Stimulated activated effector memory CD8-positive, alpha-beta T cell treated with anti-CD3 and anti-CD28 coated beads, Interleukin-12 subunit alpha, Interleukin-12 subunit beta, amount 100 ng/mL, for 72 hours (primary cell): ENCODE measurements around the gene IFI6.

Source experiments
- ATAC-seq: fragments of 150-1000 bp; cut with Tn5 transposase; 2 replicates; pipeline ENCODE4 v1.10.0; 2021
- DNase-seq, 2 donors: peaks; one replicate each; pipeline ENCODE4 v3.0.0; 2021 to 2022; ENCODE audit warnings: low spot score in 2 of 2
- H3K27ac Mint-ChIP-seq: one replicate; pipeline ENCODE4 v1.8.0; 2022; ENCODE audit warnings: mild to moderate bottlenecking, mixed read lengths
- H3K36me3 Mint-ChIP-seq: one replicate; pipeline ENCODE4 v1.8.0; 2022; ENCODE audit warnings: mild to moderate bottlenecking, mixed read lengths
- H3K4me1 Mint-ChIP-seq: one replicate; pipeline ENCODE4 v1.8.0; 2022; ENCODE audit warnings: mixed read lengths
- H3K4me3 Mint-ChIP-seq: one replicate; pipeline ENCODE4 v1.8.0; 2022; ENCODE audit warnings: mild to moderate bottlenecking, mixed read lengths
- H3K9me3 Mint-ChIP-seq: one replicate; pipeline ENCODE4 v1.8.0; 2022; ENCODE audit warnings: mixed read lengths

The IFI6 gene

DNA sequence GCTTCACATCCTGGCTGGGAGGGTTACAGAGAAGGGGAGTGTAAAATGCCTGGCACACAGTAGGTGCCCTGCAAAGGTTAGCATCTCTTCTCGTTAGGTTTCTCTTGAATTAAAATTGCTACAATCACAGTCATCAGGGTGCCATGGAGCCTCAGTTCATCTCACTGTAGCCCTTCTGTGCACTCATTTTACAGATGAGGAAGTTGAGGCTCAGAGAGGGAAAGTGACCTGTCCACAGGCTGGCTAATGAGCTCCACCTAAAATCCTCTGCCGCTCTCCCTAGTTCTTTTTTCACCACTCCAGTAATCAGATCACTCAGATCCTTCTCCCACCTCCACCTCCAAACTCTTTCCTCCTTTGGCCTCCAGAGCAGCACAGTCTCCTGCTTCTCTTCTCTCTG, 54.6 kb downstream of the IFI6 start:
- Mint-ChIP-seq H3K4me1 (peaks cover 52% of the 10 kb centered on the region), H3K9me3 (no peaks in the 10 kb centered on the region), H3K36me3 (peaks cover 40% of the 10 kb centered on the region), H3K27ac (peak overlapping the region; percentile 93), H3K4me3 (peak overlapping the region; percentile 64)
- DNase-seq, result no peak
- no peak for ATAC-seq

DNA sequence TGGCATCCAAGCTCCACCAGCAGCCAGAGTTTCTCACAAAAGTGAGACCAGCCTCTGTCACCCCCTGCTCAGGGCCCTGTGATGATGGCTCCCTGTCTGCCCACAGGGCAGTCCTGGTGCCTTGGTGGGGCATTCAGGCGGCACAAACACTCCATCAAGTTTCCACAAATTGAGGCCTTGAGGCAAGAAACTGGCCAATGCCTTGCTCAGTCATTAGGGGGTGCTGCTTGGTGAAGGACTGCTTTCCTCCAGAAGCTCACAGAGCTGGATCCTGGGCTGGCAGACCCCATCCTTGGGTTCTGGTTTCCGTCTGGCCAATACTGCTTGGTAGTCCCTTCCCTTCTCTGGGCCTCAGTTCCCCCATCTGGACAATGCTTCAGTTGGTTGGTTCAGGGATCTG, 55.6 kb downstream of the IFI6 start:
- Mint-ChIP-seq H3K9me3 (no peaks in the 10 kb centered on the region), H3K27ac (peak overlapping the region; percentile 93), H3K36me3 (peaks cover 40% of the 10 kb centered on the region), H3K4me1 (peaks cover 62% of the 10 kb centered on the region), H3K4me3 (no peak overlapping the region)
- no peak for DNase-seq
- ATAC-seq, result no peak
